Thyroid gland (tissue), 4 donors: ENCODE data around the gene GPC1.

ENCODE experiments used
- POLR2A ChIP-seq, 2 donors: fragments of 450-650 bp; IDR thresholded peaks; one replicate each; pipeline ENCODE4 v1.6.1; 2017; ENCODE audit warnings: antibody characterized with exemption in 2 of 2, mild to moderate bottlenecking in 2 of 2, moderate library complexity in 1 of 2
- TF ChIP-seq, protein P1 (sequence below), 6 experiments: fragments of 200-600 bp in 3 of 6; fragments of 450-650 bp in 3 of 6; sonication (generic) in 3 of 6; IDR thresholded peaks; one replicate each; pipeline ENCODE4 v1.5.1; 2016 to 2019; ENCODE audit warnings: antibody characterized with exemption in 6 of 6, mild to moderate bottlenecking in 2 of 6, inconsistent platforms in 1 of 6, moderate library complexity in 1 of 6

DNA sequence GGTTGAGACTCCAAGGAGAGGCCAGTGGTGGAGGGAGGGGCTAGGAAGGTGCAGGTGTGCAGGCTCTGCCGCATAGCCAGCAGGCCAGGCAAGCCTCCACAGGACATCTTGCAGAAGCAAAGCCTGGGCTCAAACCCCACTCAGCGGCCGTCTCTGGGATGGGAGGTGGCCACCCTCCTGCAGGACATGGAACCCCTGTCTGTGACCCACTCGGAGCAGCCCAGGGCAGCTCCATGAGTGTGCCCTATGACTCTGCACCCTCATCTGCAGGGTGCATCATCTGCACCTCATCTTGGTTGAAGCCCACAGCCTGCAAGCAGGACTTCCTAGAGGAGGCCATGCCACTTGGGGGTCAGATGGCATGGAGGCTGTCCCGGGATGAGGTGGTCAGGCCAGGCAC lies 46.3 kb downstream of the GPC1 start:
- TF ChIP-seq, protein P1, sequence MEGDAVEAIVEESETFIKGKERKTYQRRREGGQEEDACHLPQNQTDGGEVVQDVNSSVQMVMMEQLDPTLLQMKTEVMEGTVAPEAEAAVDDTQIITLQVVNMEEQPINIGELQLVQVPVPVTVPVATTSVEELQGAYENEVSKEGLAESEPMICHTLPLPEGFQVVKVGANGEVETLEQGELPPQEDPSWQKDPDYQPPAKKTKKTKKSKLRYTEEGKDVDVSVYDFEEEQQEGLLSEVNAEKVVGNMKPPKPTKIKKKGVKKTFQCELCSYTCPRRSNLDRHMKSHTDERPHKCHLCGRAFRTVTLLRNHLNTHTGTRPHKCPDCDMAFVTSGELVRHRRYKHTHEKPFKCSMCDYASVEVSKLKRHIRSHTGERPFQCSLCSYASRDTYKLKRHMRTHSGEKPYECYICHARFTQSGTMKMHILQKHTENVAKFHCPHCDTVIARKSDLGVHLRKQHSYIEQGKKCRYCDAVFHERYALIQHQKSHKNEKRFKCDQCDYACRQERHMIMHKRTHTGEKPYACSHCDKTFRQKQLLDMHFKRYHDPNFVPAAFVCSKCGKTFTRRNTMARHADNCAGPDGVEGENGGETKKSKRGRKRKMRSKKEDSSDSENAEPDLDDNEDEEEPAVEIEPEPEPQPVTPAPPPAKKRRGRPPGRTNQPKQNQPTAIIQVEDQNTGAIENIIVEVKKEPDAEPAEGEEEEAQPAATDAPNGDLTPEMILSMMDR (IDR thresholded peaks at IDR 0.05) = no peak
- TF ChIP-seq POLR2A (IDR thresholded peaks at IDR 0.05) = no peak
